Liver (tissue), 9 donors: Measurements from ENCODE around the gene CSMD2. TPM values are rescaled to one million over a fixed set of nuclear protein-coding genes. Genes with fewer than 3 reads are reported as not detected.

ENCODE experiments used
- DNase-seq: peaks from one replicate; pipeline ENCODE4 v3.0.0-alpha.2; 2017; ENCODE audit warnings: low spot score
- H3K27ac ChIP-seq, 2 donors: one replicate each; pipeline ENCODE4 v1.7.0; 2013; ENCODE audit warnings: inconsistent platforms in 2 of 2, low read length in 2 of 2, control low read depth in 1 of 2, low read depth in 1 of 2, mild to moderate bottlenecking in 1 of 2
- H3K27me3 ChIP-seq, 4 donors: one replicate each; pipeline versions ENCODE4 v1.6.1 to v1.7.0; 2013; ENCODE audit warnings: low read length in 3 of 4, inconsistent platforms in 1 of 4, mild to moderate bottlenecking in 1 of 4, moderate library complexity in 1 of 4; ENCODE audit not compliant: control insufficient read depth in 4 of 4, insufficient read depth in 4 of 4
- H3K36me3 ChIP-seq, 4 donors: one replicate each; pipeline versions ENCODE4 v1.6.1 to v1.7.0; 2013; ENCODE audit warnings: low read length in 3 of 4, mild to moderate bottlenecking in 3 of 4, low read depth in 1 of 4, moderate library complexity in 1 of 4; ENCODE audit not compliant: control insufficient read depth in 4 of 4, insufficient read depth in 3 of 4
- H3K4me1 ChIP-seq, 4 donors: one replicate each; pipeline versions ENCODE4 v1.6.1 to v1.7.0; 2013; ENCODE audit warnings: low read length in 3 of 4, mild to moderate bottlenecking in 3 of 4, moderate library complexity in 1 of 4; ENCODE audit not compliant: control insufficient read depth in 4 of 4, insufficient read depth in 4 of 4
- H3K4me3 ChIP-seq, 3 donors: one replicate each; pipeline versions ENCODE4 v1.6.1 to v1.7.0; 2013; ENCODE audit warnings: low read length in 3 of 3, control low read depth in 1 of 3, low read depth in 1 of 3, mild to moderate bottlenecking in 1 of 3
- H3K9ac ChIP-seq, 2 donors: one replicate each; pipeline ENCODE4 v1.7.0; 2013; ENCODE audit warnings: low read length in 2 of 2, mild to moderate bottlenecking in 2 of 2, moderate library complexity in 2 of 2, control low read depth in 1 of 2, low read depth in 1 of 2
- H3K9me3 ChIP-seq, 4 donors: one replicate each; pipeline versions ENCODE4 v1.6.1 to v1.7.0; 2013; ENCODE audit warnings: low read length in 3 of 4; ENCODE audit not compliant: control insufficient read depth in 4 of 4
- ATF3 ChIP-seq: IDR thresholded peaks from 2 replicates; pipeline ENCODE4 v1.6.1; 2016; ENCODE audit warnings: antibody characterized with exemption
- EGR1 ChIP-seq, 2 donors: IDR thresholded peaks; 2 replicates each; pipeline ENCODE4 v1.6.1; 2016 to 2018; ENCODE audit warnings: antibody characterized with exemption in 2 of 2, low read depth in 2 of 2
- FOXA1 ChIP-seq: IDR thresholded peaks from 2 replicates; pipeline ENCODE4 v1.6.1; 2016; ENCODE audit warnings: antibody characterized with exemption
- FOXA2 ChIP-seq: IDR thresholded peaks from 2 replicates; pipeline ENCODE4 v1.6.1; 2016; ENCODE audit warnings: antibody characterized with exemption
- MAX ChIP-seq: IDR thresholded peaks from 2 replicates; pipeline ENCODE4 v1.6.1; 2016; ENCODE audit warnings: antibody characterized with exemption
- NR2F2 ChIP-seq: IDR thresholded peaks from 2 replicates; pipeline ENCODE4 v1.6.1; 2016; ENCODE audit warnings: antibody characterized with exemption
- RAD21 ChIP-seq, 2 donors: IDR thresholded peaks; 2 replicates each; pipeline ENCODE4 v1.6.1; 2016; ENCODE audit warnings: antibody characterized with exemption in 2 of 2, mild to moderate bottlenecking in 2 of 2
- REST ChIP-seq: IDR thresholded peaks from 2 replicates; pipeline ENCODE4 v1.6.1; 2016; ENCODE audit warnings: antibody characterized with exemption, mild to moderate bottlenecking
- RXRA ChIP-seq, 2 donors: IDR thresholded peaks; 2 replicates each; pipeline ENCODE4 v1.6.1; 2017 to 2018; ENCODE audit warnings: antibody characterized with exemption in 2 of 2, mild to moderate bottlenecking in 1 of 2
- TAF1 ChIP-seq: conservative IDR thresholded peaks from 2 replicates; pipeline ENCODE4 v1.6.1; 2016; ENCODE audit warnings: antibody characterized with exemption, mild to moderate bottlenecking
- YY1 ChIP-seq: IDR thresholded peaks from 2 replicates; pipeline ENCODE4 v1.6.1; 2016; ENCODE audit warnings: antibody characterized with exemption, mild to moderate bottlenecking
- WGBS: extraction: QIAGEN DNeasy Blood & Tissue Kit; methylation state at CpG from one replicate; pipeline ENCODE4 v1.1.7; 2013; 5-methylcytosine and 5-hydroxymethylcytosine counted together
- polyA plus RNA-seq, 2 donors: library from polyadenylated mRNA; stranded (reverse) in 1 of 2; unstranded in 1 of 2; fragments of 200-250 nt in 1 of 2; fragments of >200 nt in 1 of 2; fragmentation: Nextera tagmentation in 1 of 2; extraction: Ambion mirVana in 1 of 2; gene quantifications; one replicate each; pipeline versions ENCODE4 v1.2.1 to v1.2.3, GENCODE V29; 2013 to 2015
- total RNA-seq, 2 donors: library from RNA; depleted of rRNA; stranded (reverse); fragments of >200 nt; gene quantifications; one replicate each; pipeline ENCODE4 v1.2.3, GENCODE V29; 2014
- donor health status: healthy.
- donor health status: healthy.
- donor health status: healthy.
- donor health status: healthy.
- donor health status: healthy.

CSMD2 gene
- total and polyA plus RNA-seq, 4 donors, result 0.08 to 0.09 TPM; not detected in 2

- no peak overlapping the region for H3K9ac ChIP-seq
- H3K27ac ChIP-seq, result no peak overlapping the region
- no peaks in the 10 kb centered on the region for H3K36me3 ChIP-seq
- 78% methylated on average over 2 of the region's 2 CpGs for WGBS
- TF ChIP-seq FOXA2, result no peak
- TF ChIP-seq MAX, result no peak
- TF ChIP-seq FOXA1, result no peak
- TF ChIP-seq EGR1 (IDR thresholded peaks at IDR 0.05; ENCODE audit: low read depth in 2 of 2), result no peak
- no peak for TF ChIP-seq YY1
- no peak for TF ChIP-seq RAD21 (IDR thresholded peaks at IDR 0.05)
- no peak overlapping the region for H3K4me3 ChIP-seq
- H3K9me3 ChIP-seq, result no peaks in the 10 kb centered on the region
- no peaks in the 10 kb centered on the region for H3K27me3 ChIP-seq
- no peaks in the 10 kb centered on the region for H3K4me1 ChIP-seq
- no peak for DNase-seq
Observed at GRCh38 chr1:33563699-33564098, 601.3 kb downstream of the CSMD2 start.

- 86% methylated on average over 4 of the region's 4 CpGs for WGBS
- Histone ChIP-seq H3K9ac (no peak overlapping the region), H3K9me3 (no peaks in the 10 kb centered on the region), H3K27ac (no peak overlapping the region), H3K4me1 (no peaks in the 10 kb centered on the region), H3K4me3 (no peak overlapping the region), H3K36me3 (no peaks in the 10 kb centered on the region), H3K27me3 (no peaks in the 10 kb centered on the region)
- no peak for DNase-seq
- TF ChIP-seq REST (no peak), NR2F2 (no peak), FOXA1 (no peak), EGR1 (IDR thresholded peaks at IDR 0.05; ENCODE audit: low read depth in 2 of 2) (no peak)
Observed at GRCh38 chr1:33562563-33562962, 602.5 kb downstream of the CSMD2 start.

- Histone ChIP-seq H3K9ac (no peak overlapping the region), H3K27ac (no peak overlapping the region), H3K36me3 (no peaks in the 10 kb centered on the region), H3K4me1 (no peaks in the 10 kb centered on the region), H3K9me3 (no peaks in the 10 kb centered on the region), H3K27me3 (no peaks in the 10 kb centered on the region), H3K4me3 (no peak overlapping the region)
- TF ChIP-seq YY1, result no peak
- no peak for TF ChIP-seq ATF3
- DNase-seq, result no peak
- 84% methylated on average over 9 of the region's 9 CpGs for WGBS
Observed at GRCh38 chr1:33561576-33561975, 603.5 kb downstream of the CSMD2 start.

- Histone ChIP-seq H3K9me3 (no peaks in the 10 kb centered on the region), H3K36me3 (no peaks in the 10 kb centered on the region), H3K4me1 (no peaks in the 10 kb centered on the region), H3K4me3 (no peak overlapping the region), H3K9ac (no peak overlapping the region), H3K27me3 (no peaks in the 10 kb centered on the region), H3K27ac (no peak overlapping the region)
- WGBS, result 90% methylated on average over 3 of the region's 3 CpGs
- TF ChIP-seq NR2F2, result no peak
- TF ChIP-seq TAF1, result no peak
- TF ChIP-seq EGR1 (IDR thresholded peaks at IDR 0.05; ENCODE audit: low read depth in 2 of 2), result no peak
- no peak for TF ChIP-seq ATF3
- TF ChIP-seq REST, result no peak
- TF ChIP-seq RXRA (IDR thresholded peaks at IDR 0.05), result no peak
- no peak for DNase-seq
Observed at GRCh38 chr1:33560680-33561079, 604.4 kb downstream of the CSMD2 start.
